K562 (cell line): ENCODE results near the gene ADAMTS14. TPM values are rescaled to one million over a fixed set of nuclear protein-coding genes. Genes with fewer than 3 reads are reported as not detected.

Experiments used
- CBFA2T2 ChIP-seq: fragments of 450-650 bp; conservative IDR thresholded peaks from 2 replicates; pipeline ENCODE4 v1.6.1; 2017; ENCODE audit warnings: mild to moderate bottlenecking
- CBFB ChIP-seq: sonication (generic); formaldehyde crosslinking; IDR thresholded peaks from 2 replicates; pipeline ENCODE4 v1.4.0; 2020; ENCODE audit warnings: mild to moderate bottlenecking, missing genetic modification reagents
- CHD1 ChIP-seq: fragments of 200-600 bp; sonication (generic); IDR thresholded peaks from one replicate; pipeline ENCODE4 v1.6.1; 2012; ENCODE audit warnings: mild to moderate bottlenecking, moderate library complexity, low read length, inconsistent platforms
- ETV6 ChIP-seq, 3 experiments: fragments of 150-350 bp in 1 of 3; sonication (generic) in 1 of 3; formaldehyde crosslinking in 1 of 3; IDR thresholded peaks; 2 replicates each; pipeline versions ENCODE4 v1.6.1 to v1.8.0; 2014 to 2022; ENCODE audit warnings: borderline replicate concordance in 2 of 3, low read depth in 2 of 3, antibody characterized with exemption in 1 of 3, low read length in 1 of 3, mild to moderate bottlenecking in 1 of 3, missing genetic modification reagents in 1 of 3
- GTF3C2 ChIP-seq: IDR thresholded peaks from 3 replicates; pipeline ENCODE4 v1.6.1; 2011; ENCODE audit warnings: borderline replicate concordance, mild to moderate bottlenecking, moderate library complexity; ENCODE audit not compliant: insufficient read length; ENCODE audit errors: extremely low read depth
- HOXB6 ChIP-seq: fragments of 250-450 bp; sonication (Bioruptor Pico); IDR thresholded peaks from 2 replicates; pipeline ENCODE4 v1.5.1; 2022; ENCODE audit warnings: mild to moderate bottlenecking, borderline replicate concordance
- HSF4 ChIP-seq: fragments of 250-450 bp; sonication (Bioruptor Pico); IDR thresholded peaks from 2 replicates; pipeline ENCODE4 v2.1.2; 2022; ENCODE audit warnings: mild to moderate bottlenecking, moderate library complexity, borderline replicate concordance
- MEF2A ChIP-seq: IDR thresholded peaks from 2 replicates; pipeline ENCODE4 v1.6.1; 2011; ENCODE audit warnings: low read depth, mild to moderate bottlenecking, low read length, moderate library complexity; ENCODE audit not compliant: control insufficient read depth
- PCBP1 ChIP-seq: fragments of 200-400 bp; formaldehyde crosslinking; IDR thresholded peaks from 2 replicates; pipeline ENCODE4 v1.6.1; 2018; ENCODE audit warnings: mild to moderate bottlenecking, low read depth, low read length; ENCODE audit not compliant: poor library complexity, severe bottlenecking
- POLR3A ChIP-seq: IDR thresholded peaks from 2 replicates; pipeline ENCODE4 v1.6.1; 2011; ENCODE audit warnings: borderline replicate concordance, mild to moderate bottlenecking, moderate library complexity; ENCODE audit not compliant: insufficient read length, insufficient read depth; ENCODE audit errors: extremely low read depth
- PTBP1 ChIP-seq: fragments of 200-400 bp; formaldehyde crosslinking; IDR thresholded peaks from 2 replicates; pipeline ENCODE4 v1.6.1; 2017; ENCODE audit warnings: low read depth, low read length
- SMAD1 ChIP-seq: fragments of 150-350 bp; IDR thresholded peaks from 2 replicates; pipeline ENCODE4 v1.6.1; 2014; ENCODE audit warnings: low read length, low read depth; ENCODE audit not compliant: partially characterized antibody
- SREBF1 ChIP-seq: fragments of 150-350 bp; IDR thresholded peaks from 2 replicates; pipeline ENCODE4 v1.6.1; 2014; ENCODE audit warnings: antibody characterized with exemption, low read depth, low read length, borderline replicate concordance
- U2AF2 ChIP-seq: fragments of 200-400 bp; formaldehyde crosslinking; optimal IDR thresholded peaks from 2 replicates; pipeline ENCODE3; 2017; ENCODE audit warnings: low read depth, mild to moderate bottlenecking, low read length
- ZFP36 ChIP-seq: fragments of 150-350 bp; IDR thresholded peaks from 2 replicates; pipeline ENCODE4 v1.6.1; 2018; ENCODE audit warnings: low read length, low read depth; ENCODE audit not compliant: partially characterized antibody
- ZNF143 ChIP-seq: sonication (generic); formaldehyde crosslinking; IDR thresholded peaks from 2 replicates; pipeline ENCODE4 v1.9.0; 2022; ENCODE audit warnings: mild to moderate bottlenecking, missing genetic modification reagents
- ZNF263 ChIP-seq: sonication (generic); formaldehyde crosslinking; IDR thresholded peaks from 2 replicates; pipeline ENCODE4 v1.8.0; 2022; ENCODE audit warnings: mild to moderate bottlenecking, missing genetic modification reagents, borderline replicate concordance
- ZNF316 ChIP-seq: fragments of 450-650 bp; IDR thresholded peaks from 2 replicates; pipeline ENCODE4 v1.6.1; 2016
- ZNF583 ChIP-seq: fragments of 250-450 bp; sonication (Bioruptor Pico); IDR thresholded peaks from 2 replicates; pipeline ENCODE4 v1.4.0; 2020
- ZNF586 ChIP-seq: fragments of 450-650 bp; formaldehyde crosslinking; conservative IDR thresholded peaks from 2 replicates; pipeline ENCODE4 v1.4.0; 2020; ENCODE audit warnings: mild to moderate bottlenecking, moderate library complexity
- polyA plus RNA-seq, 8 experiments: library from polyadenylated mRNA; depleted of rRNA in 4 of 8; stranded (reverse) in 5 of 8; unstranded in 3 of 8; fragments of >200 nt; fragmentation: Nextera tagmentation in 2 of 8; fragmentation: Illumina TruSeq in 1 of 8; extraction: Ambion mirVana in 2 of 8; extraction: Trizol in 1 of 8; gene quantifications; 2 replicates each; pipeline versions ENCODE4 v1.2.1 to v1.2.3, GENCODE V29; 2011 to 2014; ENCODE audit warnings: inconsistent platforms in 1 of 8, missing spikeins in 1 of 8
- total RNA-seq, 7 experiments: library from RNA; depleted of rRNA in 6 of 7; stranded (reverse); fragments of >200 nt in 6 of 7; fragmentation: Illumina TruSeq in 2 of 7; extraction: Trizol in 2 of 7; gene quantifications; 2 replicates each; pipeline versions ENCODE4 v1.2.1 to v1.2.3, GENCODE V29; 2011 to 2021; ENCODE audit warnings: low replicate concordance in 1 of 7
- TF ChIP-seq, protein P1 (sequence below): fragments of 150-350 bp; conservative IDR thresholded peaks from 2 replicates; pipeline ENCODE4 v1.6.1; 2014; ENCODE audit warnings: low read length

ADAMTS14 gene
- total and polyA plus RNA-seq, 9 of the 15 experiments (the other 6 are each of a cell fraction or from before 2014, with no cell fraction given) = 0.04 to 37.4 (median 15.9) TPM

- TF ChIP-seq SMAD1 = no peak
- no peak for TF ChIP-seq U2AF2
- no peak for TF ChIP-seq SREBF1
- TF ChIP-seq, protein P1, sequence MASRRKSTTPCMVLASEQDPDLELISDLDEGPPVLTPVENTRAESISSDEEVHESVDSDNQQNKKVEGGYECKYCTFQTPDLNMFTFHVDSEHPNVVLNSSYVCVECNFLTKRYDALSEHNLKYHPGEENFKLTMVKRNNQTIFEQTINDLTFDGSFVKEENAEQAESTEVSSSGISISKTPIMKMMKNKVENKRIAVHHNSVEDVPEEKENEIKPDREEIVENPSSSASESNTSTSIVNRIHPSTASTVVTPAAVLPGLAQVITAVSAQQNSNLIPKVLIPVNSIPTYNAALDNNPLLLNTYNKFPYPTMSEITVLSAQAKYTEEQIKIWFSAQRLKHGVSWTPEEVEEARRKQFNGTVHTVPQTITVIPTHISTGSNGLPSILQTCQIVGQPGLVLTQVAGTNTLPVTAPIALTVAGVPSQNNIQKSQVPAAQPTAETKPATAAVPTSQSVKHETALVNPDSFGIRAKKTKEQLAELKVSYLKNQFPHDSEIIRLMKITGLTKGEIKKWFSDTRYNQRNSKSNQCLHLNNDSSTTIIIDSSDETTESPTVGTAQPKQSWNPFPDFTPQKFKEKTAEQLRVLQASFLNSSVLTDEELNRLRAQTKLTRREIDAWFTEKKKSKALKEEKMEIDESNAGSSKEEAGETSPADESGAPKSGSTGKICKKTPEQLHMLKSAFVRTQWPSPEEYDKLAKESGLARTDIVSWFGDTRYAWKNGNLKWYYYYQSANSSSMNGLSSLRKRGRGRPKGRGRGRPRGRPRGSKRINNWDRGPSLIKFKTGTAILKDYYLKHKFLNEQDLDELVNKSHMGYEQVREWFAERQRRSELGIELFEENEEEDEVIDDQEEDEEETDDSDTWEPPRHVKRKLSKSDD = no peak
- TF ChIP-seq CHD1 = no peak
- no peak for TF ChIP-seq ZNF583 (CRISPR knock-in tag)
- no peak for TF ChIP-seq PCBP1
- TF ChIP-seq MEF2A = no peak
- no peak for TF ChIP-seq ZNF586 (CRISPR knock-in tag)
- TF ChIP-seq POLR3A = no peak
- TF ChIP-seq HOXB6 (CRISPR knock-in tag) = no peak
- no peak for TF ChIP-seq ZNF143
- no peak for TF ChIP-seq CBFB (CRISPR knock-in tag)
- peak; percentile 17 for TF ChIP-seq ZFP36
- TF ChIP-seq GTF3C2 = no peak
- no peak for TF ChIP-seq ZNF263 (CRISPR knock-in tag)
- TF ChIP-seq CBFA2T2 = no peak
- no peak for TF ChIP-seq ZNF316
- peak; percentile 72; the same call in 1 of the 2 replicates for TF ChIP-seq PTBP1
- no peak for TF ChIP-seq HSF4
- TF ChIP-seq ETV6 (IDR thresholded peaks at IDR 0.05; ENCODE audit: borderline replicate concordance in 1 of 2, low read depth in 2 of 2, low read length in 1 of 2) = no peak
- no peak for TF ChIP-seq ETV6 (CRISPR knock-in tag; IDR thresholded peaks at IDR 0.05; ENCODE audit: borderline replicate concordance)
Observed at GRCh38 chr10:70673043-70673928, 980 bp downstream of the ADAMTS14 start (continued).
